HG03095 (cell line): Measurements from ENCODE around the gene ATP2B2.

ENCODE experiments used
- ATAC-seq: cut with Tn5 transposase; IDR thresholded peaks from one replicate; pipeline ENCODE4 v1.9.1; 2021; ENCODE audit warnings: moderate library complexity; ENCODE audit not compliant: unreplicated experiment

Gene ATP2B2

DNA sequence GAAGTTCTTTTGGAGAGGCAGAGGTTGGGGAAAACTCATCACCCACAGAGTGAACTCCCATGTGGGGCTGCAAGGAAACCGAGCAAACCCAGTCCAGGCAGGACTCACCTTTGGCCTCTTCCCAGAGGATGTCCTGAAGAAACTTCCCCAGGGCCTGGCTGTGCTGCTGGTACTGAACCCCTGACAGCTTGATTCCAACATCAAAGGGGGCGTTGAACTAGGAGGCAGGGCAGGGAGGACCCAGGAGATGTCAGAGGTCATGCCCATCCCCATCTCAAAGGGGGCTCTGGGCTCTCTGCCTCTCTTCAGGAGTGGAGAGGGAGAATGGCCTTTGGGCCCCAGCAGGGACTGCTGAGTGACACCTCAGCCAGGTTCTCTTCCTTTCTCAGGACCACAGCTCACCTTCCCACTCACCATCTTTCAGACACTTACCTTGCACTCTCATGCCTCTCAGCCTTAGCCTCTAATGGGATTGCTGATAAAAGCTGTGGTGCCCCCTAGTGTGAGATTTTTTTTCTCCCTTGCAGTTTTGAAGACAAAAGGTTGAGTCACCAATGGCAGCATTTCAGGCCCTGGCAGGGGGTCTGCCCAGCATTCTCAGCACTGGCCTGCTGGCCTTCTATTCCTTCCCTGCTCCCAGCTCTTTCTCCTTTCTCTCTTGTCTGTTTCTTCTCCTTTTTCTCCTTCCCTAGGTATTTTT is 218.6 kb downstream of the ATP2B2 start:
- ATAC-seq = no peak

DNA sequence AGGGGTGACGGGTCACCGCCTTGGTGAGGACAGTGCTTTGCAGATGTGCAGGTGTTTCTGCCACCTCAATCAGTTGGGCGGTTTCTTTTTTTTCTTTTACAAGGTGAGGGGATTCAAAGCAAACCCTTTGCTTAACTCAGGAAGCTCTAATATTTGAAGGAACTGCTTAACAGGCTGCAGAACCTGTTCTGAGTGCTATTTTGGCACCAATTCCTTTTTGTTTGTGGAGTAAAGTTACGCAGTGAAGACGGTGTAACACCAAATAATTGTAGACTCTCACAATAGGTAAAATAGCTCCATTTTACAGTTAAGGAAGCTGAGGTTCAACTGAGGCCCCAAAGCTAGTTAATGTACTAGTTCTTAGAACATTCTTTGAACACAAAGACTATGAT is 219.3 kb downstream of the ATP2B2 start:
- no peak for ATAC-seq

DNA sequence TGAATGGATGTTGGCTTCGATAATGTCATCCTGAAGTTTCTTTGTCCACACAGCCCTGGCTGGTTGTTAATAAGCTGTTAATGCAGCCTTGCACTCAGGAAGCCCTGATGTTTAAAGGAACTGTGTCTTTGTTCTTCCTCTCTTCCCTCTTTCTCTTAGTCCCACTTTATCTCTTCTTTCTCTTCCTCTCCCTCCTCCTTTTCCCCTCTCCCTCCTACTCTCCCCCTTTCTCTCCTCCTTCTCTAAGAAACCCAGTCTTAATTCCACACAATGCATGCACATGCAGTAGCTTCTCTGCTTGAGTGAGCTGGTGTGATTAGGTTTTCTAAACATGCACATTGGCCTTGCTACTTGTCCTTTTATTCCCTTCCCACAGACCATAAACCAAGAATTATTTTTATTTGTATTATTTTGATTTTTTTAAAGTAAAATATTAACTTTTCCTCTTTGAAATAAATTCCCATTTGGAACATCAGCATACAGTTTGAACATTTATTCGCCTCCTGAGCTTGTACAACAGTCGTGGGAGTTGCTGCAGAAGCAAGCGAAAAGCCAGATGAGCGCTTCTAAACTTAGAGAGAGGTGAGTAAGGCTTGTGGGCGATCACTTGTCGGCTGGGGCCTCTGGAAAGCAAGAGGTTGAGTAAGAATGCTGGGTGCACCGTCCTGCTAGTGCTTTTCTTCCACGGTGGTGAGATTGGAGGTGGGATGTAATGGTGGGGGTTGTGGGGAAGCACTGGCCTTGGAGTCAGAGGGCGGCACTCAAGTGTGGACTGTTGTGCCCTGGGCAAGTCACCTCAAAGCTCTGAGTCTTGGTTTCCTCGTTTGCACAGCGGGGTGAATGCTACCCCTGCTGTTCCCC is 219.9 kb downstream of the ATP2B2 start:
- no peak for ATAC-seq

DNA sequence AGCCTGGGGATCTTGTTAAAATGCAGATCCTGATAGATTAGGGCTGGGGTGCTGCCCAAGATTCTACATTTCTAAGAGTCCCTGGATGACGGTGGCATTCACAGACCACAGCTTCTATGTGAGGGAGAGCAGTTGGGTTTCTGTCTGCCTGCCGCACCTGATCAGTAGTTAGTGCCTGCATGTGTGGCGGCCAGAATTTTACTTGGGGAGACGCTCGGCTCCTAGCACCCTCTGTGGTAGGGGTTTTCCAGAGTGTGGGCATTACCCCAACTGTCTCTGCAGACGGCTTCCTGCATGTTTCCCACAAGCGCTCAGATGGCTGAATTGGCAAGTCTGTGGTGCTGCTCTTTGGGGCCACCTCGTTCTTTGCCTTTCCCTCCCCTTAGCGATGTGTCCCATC is 220.9 kb downstream of the ATP2B2 start:
- ATAC-seq = no peak

DNA sequence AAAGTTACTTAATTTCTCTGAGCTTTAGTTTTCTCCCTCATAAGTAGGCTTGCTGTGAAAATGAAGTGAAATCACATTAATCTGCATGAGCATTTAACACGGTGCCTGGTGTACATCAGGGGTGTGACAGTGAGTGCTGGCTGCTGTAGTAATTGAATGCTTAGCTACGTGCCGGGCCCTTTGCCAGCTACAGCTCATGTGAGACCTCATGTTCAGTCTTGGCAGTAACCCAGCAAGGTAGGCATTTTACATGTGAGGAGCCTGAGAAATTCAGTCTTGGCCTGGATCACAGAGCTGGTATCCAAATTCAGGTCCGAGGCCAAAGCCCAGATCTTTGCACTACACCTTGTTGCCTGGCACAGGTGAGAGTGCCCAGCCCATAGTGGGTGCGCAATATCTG is 221.7 kb downstream of the ATP2B2 start:
- ATAC-seq = no peak

DNA sequence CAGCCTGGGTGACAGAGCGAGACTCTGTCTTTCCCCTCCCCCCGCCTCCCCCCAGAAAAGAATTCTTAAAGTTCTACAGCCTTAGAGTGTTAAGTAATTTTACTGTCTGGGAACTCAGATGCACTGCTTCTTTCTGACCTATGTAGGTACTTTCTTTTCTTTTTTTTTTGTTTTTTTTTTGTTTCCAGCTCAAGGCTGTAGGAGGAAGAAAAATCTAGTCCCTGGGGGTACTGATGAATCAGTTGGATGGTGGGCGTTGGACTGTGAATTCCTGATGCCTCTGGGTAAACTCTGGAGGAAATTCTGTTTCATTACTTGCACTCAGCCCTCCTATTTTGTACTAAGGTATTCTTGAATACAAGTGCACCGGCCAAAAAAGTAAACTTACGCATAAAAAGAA is 223.4 kb downstream of the ATP2B2 start:
- no peak for ATAC-seq

DNA sequence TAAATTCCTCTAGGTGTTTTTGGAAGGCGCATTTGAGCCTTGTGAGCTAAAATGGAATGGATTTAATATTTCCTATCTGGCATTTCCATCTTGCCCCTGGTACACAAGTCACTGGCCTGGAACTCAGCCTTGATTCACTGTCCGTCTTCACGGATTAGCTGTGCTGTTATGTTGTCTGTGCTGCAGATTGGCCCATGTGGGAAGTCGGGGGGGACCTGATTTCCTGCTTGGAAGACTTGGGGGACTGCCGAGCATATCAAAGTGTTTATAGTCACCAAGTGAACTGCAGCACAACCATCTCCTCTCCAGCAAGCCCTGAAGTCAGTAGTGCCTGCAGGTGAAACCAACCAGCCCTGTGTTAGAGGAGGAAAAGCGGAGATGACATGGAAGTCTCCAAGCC is 224.8 kb downstream of the ATP2B2 start:
- ATAC-seq = no peak

DNA sequence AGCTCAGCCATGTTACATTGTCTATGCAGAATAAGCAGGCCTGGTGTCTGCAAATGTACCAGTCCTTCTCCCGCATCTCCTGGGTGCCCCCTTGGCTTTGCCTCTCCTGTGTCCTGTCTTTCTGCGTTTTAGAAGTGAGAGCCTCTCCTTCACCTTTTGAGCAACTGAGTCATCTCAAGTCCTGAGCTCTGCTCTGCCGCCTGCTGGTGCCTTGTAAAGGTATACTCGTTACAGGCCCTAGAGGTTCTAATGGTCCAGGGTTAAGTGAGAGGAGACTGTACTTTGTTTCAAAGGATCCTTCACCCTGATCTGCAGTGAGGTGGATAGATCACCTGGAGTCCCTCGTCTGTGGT is 225.2 kb downstream of the ATP2B2 start:
- no peak for ATAC-seq

DNA sequence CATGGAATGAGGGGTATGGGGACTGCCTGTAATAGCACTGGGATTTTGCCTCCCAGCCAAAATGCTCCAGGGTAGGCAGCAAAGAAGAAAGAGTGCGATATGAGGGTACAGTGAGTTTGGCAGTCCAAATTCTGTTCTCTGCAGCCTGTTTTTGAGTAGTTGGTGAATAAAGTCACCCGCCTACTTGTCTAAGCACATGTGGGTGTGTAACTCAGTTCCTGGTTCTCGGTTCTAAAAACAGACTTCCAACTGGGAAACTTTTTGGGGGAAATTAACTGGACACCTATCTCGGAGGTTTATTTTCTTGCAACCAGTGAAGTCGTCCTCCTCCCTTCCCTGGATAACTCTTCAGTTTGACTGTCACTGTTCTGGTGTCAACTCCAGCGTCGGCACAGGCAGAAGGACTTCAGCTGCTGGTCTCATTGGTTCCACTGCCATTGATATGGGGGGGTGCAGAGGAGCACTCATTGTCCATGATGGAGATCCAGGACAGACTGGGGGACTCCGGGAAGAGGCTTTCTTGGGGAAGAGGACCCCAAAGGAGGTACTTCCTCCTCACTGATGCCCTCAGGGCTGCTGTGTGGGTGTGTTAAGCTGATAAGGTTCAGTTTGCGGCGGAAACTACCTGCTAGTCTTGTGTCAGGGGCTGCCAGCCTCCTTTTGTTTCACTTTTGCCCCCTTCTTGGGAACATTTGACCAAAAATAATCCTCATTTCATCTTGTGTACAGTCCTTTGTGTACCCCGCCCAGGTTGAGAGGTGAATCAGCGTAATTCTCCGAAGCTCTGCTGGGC is 225.8 kb downstream of the ATP2B2 start:
- ATAC-seq = no peak

DNA sequence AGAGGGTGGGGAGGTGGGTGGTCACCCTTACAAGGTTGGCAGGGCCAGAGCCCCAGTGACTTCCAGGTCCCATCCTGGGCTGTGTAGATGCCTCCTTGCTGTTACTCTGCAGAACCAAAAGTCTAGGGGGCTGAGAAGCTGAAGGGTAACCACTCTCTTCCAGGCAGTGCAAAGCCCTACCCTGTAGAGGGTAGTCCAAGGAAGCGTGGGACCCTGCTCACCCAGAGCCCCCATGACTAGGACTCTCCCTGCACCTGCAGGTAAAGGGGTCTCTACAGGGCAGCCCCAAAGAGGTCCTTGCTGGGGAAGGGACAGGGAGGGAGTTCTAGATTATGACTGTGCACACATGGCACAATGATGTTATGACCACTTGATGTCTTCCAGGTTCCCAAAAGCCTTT is 226.9 kb downstream of the ATP2B2 start:
- ATAC-seq = no peak

DNA sequence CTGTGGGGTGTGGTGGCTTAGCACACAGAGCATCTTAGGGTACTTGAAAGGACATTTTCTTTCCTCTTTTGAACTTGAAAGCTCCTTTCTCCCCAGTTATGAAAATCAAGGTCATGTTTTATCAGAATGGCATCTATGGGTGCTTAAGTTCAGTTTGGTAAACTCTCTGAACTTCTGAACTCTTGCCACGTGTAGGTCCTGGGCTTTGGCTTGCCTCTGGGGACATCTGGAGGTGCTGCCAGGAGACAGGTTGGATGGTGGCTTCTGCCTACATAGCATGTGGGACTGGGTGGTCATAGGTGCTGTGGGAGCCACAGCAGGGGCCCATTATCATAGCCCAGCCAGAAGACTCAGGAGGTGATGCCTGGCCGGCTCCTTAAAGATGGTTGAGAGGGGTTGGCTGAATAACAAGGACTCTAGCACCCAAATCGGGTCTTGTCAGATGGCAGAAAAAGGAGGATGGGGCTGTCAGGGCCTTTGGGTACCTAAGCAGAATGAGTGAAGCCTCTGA is 228.2 kb downstream of the ATP2B2 start:
- no peak for ATAC-seq

DNA sequence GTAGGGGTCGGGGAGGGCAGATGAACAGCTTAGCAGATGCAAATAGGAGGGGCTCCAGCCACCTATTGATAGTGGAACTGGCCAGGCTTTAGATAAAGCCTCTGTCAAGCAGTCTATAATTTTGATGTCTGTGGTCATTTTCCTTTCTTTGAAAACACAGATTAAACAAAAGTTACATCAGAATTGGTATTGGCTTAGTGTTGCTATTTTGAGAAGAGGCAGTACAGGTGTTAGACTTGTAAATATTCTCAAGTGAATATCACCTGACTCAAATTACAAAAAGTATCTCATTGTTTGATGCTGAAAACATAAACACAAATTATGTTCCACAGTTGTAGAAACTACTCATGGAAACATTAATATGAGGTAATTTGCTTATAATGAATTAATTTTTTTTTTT is 230.8 kb downstream of the ATP2B2 start:
- ATAC-seq = no peak
